LNCAP (cell line): ENCODE results near the gene TNK2.

ENCODE experiments used
- CTCF ChIP-seq: fragments of 450-650 bp; IDR thresholded peaks from 2 replicates; pipeline ENCODE4 v1.5.1; 2017; ENCODE audit warnings: mild to moderate bottlenecking

TNK2 gene

GRCh38 chr3:195883801-195884200 is 24.6 kb downstream of the TNK2 start:
- no peak for TF ChIP-seq CTCF

GRCh38 chr3:195883160-195883559 is 25.2 kb downstream of the TNK2 start:
- TF ChIP-seq CTCF = no peak

DNA sequence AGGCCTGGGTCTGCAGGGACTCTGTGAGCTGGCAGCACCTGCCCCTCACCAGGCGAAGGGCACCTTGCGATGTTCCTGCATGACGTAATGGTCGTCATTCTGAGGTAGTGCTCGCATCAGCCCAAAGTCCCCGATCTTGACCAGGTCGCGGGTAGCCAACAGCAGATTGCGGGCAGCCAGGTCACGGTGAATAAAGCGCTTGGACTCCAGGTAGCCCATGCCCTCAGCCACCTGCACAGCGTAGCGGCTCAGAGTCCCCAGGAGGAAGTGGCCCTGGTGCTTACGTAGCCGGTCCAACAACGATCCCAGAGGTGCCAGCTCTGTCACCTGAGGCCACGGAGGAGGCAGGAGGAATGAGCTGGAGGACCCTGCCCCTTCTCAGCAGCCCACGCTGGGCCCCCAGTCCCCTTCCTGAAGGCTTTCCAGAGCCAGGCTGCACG is 26.3 kb downstream of the TNK2 start:
- TF ChIP-seq CTCF = no peak

- no peak for TF ChIP-seq CTCF
Measured at GRCh38 chr3:195881276-195881988, 26.9 kb downstream of the TNK2 start.

- no peak for TF ChIP-seq CTCF
Measured at GRCh38 chr3:195880037-195880431, 28.3 kb downstream of the TNK2 start.

DNA sequence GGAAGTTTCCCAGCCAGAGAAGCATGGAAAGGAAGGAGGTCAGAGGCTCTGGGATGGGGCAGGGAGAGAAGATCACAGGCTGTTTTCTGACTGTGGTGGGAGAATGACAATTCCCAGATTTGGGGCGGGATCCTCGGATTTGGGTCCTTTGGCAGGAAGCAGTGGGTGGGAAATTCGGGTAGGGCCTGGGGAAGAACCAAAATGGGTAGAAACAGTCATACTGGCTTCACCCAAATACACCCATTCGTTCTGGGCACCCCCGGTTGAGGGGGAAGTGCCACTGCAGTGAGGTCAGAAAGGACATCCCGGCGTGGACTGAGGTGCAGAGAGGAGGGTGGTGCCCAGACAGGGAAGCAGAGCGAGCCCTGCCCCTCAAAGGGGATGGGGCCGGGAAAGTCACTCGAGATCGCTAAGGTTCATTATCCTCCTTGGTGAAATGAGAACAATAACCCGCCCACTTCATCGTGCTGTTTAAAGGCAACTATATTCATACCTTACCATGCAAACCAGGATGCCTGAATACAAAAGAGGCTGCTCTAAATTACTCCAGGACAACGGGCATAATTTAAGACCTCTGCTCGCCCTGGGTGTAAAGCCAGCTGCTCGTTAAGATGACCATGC is 28.8 kb downstream of the TNK2 start:
- TF ChIP-seq CTCF = no peak

DNA sequence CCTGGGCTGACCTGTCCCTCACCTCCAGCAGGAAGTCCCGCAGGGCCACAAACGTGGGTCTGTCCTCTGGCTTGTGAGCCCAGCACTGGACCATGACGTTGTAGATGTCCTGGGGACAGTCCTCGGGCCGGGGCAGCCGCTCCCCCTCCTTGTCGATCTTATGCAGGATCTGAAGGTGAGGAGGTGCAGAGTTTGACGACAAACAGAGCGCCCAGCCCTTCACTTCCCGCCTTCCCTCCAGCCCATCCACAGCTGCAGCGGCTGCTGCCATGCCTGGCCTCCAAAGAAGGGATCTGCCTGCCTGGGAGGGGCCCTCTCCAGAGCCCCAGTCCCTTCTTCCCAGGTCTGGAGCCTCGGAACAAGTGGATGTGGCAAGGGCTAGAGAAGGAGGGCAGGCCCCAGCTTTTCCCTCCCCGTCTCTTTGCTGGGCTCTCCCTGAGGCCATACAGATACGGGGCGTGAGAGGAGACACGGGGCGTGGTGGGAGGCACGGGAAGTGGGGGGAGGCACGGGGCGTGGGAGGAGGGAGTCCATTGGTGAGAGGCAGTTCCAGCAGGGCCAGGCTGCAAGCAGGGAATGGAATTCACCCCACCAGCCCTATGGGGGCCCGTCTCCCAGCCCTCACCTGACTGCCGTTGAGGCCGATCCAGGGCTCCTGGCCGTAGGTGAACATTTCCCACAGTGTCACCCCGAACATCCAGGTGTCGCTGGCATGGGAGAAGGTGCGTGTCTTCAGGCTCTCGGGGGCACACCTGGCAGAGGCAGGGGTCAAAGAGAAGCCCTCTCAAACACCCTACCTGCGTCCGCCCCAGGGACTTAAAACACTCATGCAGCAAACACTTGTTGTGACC is 29.7 kb downstream of the TNK2 start:
- no peak for TF ChIP-seq CTCF
